Esophagus muscularis mucosa (tissue), 3 donors: ENCODE data around the gene KIF2C.

ENCODE experiments used
- POLR2AphosphoS5 ChIP-seq, 2 donors: sonication (generic); formaldehyde crosslinking; IDR thresholded peaks; one replicate each; pipeline ENCODE4 v1.6.1; 2017; ENCODE audit warnings: antibody characterized with exemption in 2 of 2
- TF ChIP-seq, protein P1 (sequence below), 3 experiments: fragments of 200-600 bp in 2 of 3; fragments of 450-650 bp in 1 of 3; sonication (generic) in 2 of 3; IDR thresholded peaks; one replicate each; pipeline ENCODE4 v1.5.1; 2017 to 2019; ENCODE audit warnings: antibody characterized with exemption in 3 of 3, mild to moderate bottlenecking in 2 of 3, moderate library complexity in 1 of 3

- no peak for TF ChIP-seq POLR2AphosphoS5 (IDR thresholded peaks at IDR 0.05)
- TF ChIP-seq, protein P1, sequence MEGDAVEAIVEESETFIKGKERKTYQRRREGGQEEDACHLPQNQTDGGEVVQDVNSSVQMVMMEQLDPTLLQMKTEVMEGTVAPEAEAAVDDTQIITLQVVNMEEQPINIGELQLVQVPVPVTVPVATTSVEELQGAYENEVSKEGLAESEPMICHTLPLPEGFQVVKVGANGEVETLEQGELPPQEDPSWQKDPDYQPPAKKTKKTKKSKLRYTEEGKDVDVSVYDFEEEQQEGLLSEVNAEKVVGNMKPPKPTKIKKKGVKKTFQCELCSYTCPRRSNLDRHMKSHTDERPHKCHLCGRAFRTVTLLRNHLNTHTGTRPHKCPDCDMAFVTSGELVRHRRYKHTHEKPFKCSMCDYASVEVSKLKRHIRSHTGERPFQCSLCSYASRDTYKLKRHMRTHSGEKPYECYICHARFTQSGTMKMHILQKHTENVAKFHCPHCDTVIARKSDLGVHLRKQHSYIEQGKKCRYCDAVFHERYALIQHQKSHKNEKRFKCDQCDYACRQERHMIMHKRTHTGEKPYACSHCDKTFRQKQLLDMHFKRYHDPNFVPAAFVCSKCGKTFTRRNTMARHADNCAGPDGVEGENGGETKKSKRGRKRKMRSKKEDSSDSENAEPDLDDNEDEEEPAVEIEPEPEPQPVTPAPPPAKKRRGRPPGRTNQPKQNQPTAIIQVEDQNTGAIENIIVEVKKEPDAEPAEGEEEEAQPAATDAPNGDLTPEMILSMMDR (IDR thresholded peaks at IDR 0.05): no peak
These were observed 25.1 kb upstream of the KIF2C start for GRCh38 chr1:44714532-44714931.
